H1 (cell line): Measurements from ENCODE around the gene PHF23. TPM values are rescaled to one million over a fixed set of nuclear protein-coding genes. Genes with fewer than 3 reads are reported as not detected.
A peak's percentile ranks its signal among the peaks of the same experiment; 100 is the strongest.

Source experiments
- BCL11A ChIP-seq, 2 experiments: IDR thresholded peaks; one replicate each; pipeline ENCODE4 v1.6.1; 2011; ENCODE audit warnings: low read depth in 2 of 2, low read length in 2 of 2, mild to moderate bottlenecking in 2 of 2
- CHD2 ChIP-seq: IDR thresholded peaks from 2 replicates; pipeline ENCODE4 v1.6.1; 2012; ENCODE audit warnings: low read length, improper control_type of control experiment
- GTF2F1 ChIP-seq: IDR thresholded peaks from 2 replicates; pipeline ENCODE4 v1.6.1; 2012; ENCODE audit warnings: low read depth, low read length, improper control_type of control experiment, borderline replicate concordance
- KDM5A ChIP-seq: fragments of 200-600 bp; IDR thresholded peaks from 2 replicates; pipeline ENCODE4 v1.7.1; 2012; ENCODE audit warnings: mild to moderate bottlenecking, low read length, inconsistent platforms, mixed read lengths
- PHF8 ChIP-seq: fragments of 200-600 bp; sonication (generic); conservative IDR thresholded peaks from 2 replicates; pipeline ENCODE4 v1.7.1; 2012; ENCODE audit warnings: low read depth, mild to moderate bottlenecking, inconsistent platforms, low read length, moderate library complexity
- RFX5 ChIP-seq: IDR thresholded peaks from 2 replicates; pipeline ENCODE4 v1.6.1; 2011; ENCODE audit warnings: low read depth, low read length, improper control_type of control experiment, borderline replicate concordance
- RNF2 ChIP-seq: fragments of 200-900, 300-1000 bp; sonication (generic); IDR thresholded peaks from 2 replicates; pipeline ENCODE4 v1.7.1; 2016; ENCODE audit warnings: borderline replicate concordance, low read depth, mild to moderate bottlenecking, antibody characterized with exemption, low read length; ENCODE audit not compliant: poor library complexity, severe bottlenecking; ENCODE audit errors: missing control alignments
- SP1 ChIP-seq: IDR thresholded peaks from 2 replicates; pipeline ENCODE4 v1.6.1; 2011; ENCODE audit warnings: low read depth, low read length
- SP2 ChIP-seq: IDR thresholded peaks from 2 replicates; pipeline ENCODE4 v1.6.1; 2012; ENCODE audit warnings: mild to moderate bottlenecking, low read length, inconsistent platforms
- SP4 ChIP-seq: IDR thresholded peaks from 2 replicates; pipeline ENCODE4 v1.6.1; 2012; ENCODE audit warnings: low read length, inconsistent platforms
- polyA plus RNA-seq, 7 experiments: library from polyadenylated mRNA; depleted of rRNA in 3 of 7; stranded (reverse) in 5 of 7; unstranded in 2 of 7; fragments of >200 nt in 5 of 7; fragments of 200-250 nt in 2 of 7; gene quantifications; 1 replicate in 5 of 7; 2 replicates in 1 of 7; 4 replicates in 1 of 7; pipeline versions ENCODE4 v1.2.1 to v1.2.3, GENCODE V29; 2011 to 2013; ENCODE audit warnings: missing spikeins in 2 of 7, mixed read lengths in 2 of 7
- total RNA-seq: library from RNA; stranded (reverse); fragmentation: NEBNext Ultra II Directional; extraction: Animal tissue kit (Norgen Biotek cat#: 25700); gene quantifications from 2 replicates; pipeline ENCODE4 v1.2.1, GENCODE V29; 2021
- TF ChIP-seq, protein P1 (sequence below): IDR thresholded peaks from 2 replicates; pipeline ENCODE4 v1.6.1; 2011; ENCODE audit warnings: low read depth, mild to moderate bottlenecking, low read length; ENCODE audit not compliant: insufficient read depth
- TF ChIP-seq, protein P2 (sequence below): IDR thresholded peaks from 2 replicates; pipeline ENCODE4 v1.6.1; 2011; ENCODE audit warnings: low read length, improper control_type of control experiment

PHF23 gene
- total and polyA plus RNA-seq, 2 of the 8 experiments (the other 6 are each of a cell fraction or from before 2014, with no cell fraction given) = 47.5 to 62.8 TPM

DNA sequence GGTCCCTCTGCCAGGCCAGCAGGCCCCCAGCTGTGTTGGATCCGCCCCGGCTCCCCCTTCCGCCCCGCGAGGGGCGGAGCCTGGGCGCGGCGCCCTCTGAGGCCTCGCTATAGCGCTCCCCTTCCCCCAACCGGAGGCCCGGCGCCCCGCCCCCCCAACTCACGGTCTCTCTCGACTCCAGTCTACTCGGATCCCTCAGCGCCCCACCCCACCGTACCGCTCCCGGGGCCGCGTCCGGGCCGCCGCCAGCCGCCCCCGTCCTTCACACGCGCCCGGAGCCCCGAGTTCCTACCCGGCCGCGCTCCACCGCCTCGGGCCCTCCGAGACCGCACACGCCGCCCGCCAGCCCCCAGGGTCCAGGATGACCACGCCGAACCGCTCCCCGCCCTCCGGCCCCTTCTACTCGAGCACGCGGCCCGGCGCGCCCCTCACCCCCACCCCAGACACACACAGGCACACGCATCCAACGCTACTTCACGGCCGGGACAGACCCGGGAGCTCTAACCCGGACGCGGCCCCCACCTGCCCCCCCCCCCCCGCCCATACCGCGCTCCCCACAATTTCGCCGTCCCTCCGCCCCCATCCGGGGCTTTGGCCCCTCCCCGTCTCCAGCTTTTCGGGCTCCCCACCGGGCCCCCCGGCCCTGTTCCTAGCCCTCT, 1.4 kb downstream of the PHF23 start (continued):
- TF ChIP-seq, protein P1, sequence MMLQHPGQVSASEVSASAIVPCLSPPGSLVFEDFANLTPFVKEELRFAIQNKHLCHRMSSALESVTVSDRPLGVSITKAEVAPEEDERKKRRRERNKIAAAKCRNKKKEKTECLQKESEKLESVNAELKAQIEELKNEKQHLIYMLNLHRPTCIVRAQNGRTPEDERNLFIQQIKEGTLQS = no peak
- TF ChIP-seq SP4 (0 out of 2 replicates have a peak, but pooled peaks have one; percentile 51), BCL11A (IDR thresholded peaks at IDR 0.05; ENCODE audit: low read depth in 2 of 2, low read length in 2 of 2) (no peak), SP1 (peak; percentile 77), GTF2F1 (no peak), KDM5A (no peak), RNF2 (no peak), PHF8 (peak; percentile 62), RFX5 (no peak), SP2 (no peak), CHD2 (no peak)
- TF ChIP-seq, protein P2, sequence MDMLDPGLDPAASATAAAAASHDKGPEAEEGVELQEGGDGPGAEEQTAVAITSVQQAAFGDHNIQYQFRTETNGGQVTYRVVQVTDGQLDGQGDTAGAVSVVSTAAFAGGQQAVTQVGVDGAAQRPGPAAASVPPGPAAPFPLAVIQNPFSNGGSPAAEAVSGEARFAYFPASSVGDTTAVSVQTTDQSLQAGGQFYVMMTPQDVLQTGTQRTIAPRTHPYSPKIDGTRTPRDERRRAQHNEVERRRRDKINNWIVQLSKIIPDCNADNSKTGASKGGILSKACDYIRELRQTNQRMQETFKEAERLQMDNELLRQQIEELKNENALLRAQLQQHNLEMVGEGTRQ = no peak
